Tibial nerve (tissue), 4 donors: ENCODE data around the gene C1orf167. TPM values are rescaled to one million over a fixed set of nuclear protein-coding genes. Genes with fewer than 3 reads are reported as not detected.

Experiments
- DNase-seq, 2 donors: peaks; one replicate each; pipeline ENCODE4 v3.0.0-alpha.2; 2019; ENCODE audit warnings: low spot score in 2 of 2
- H3K27ac ChIP-seq, 4 donors: fragments of 200-600 bp; sonication (generic) in 3 of 4; one replicate each; pipeline ENCODE4 v1.5.1; 2017 to 2019; ENCODE audit warnings: mild to moderate bottlenecking in 1 of 4
- H3K27me3 ChIP-seq, 2 donors: fragments of 200-600 bp; sonication (generic) in 1 of 2; one replicate each; pipeline versions ENCODE4 v1.5.1 to v1.6.0; 2017 to 2019
- H3K36me3 ChIP-seq, 3 donors: fragments of 200-600 bp; sonication (generic); one replicate each; pipeline ENCODE4 v1.5.1; 2018 to 2019
- H3K4me1 ChIP-seq, 4 donors: fragments of 200-600 bp; sonication (generic) in 3 of 4; one replicate each; pipeline ENCODE4 v1.5.1; 2017 to 2019
- H3K4me3 ChIP-seq, 4 donors: fragments of 200-600 bp; sonication (generic) in 3 of 4; one replicate each; pipeline ENCODE4 v1.5.1; 2017 to 2019; ENCODE audit warnings: mild to moderate bottlenecking in 1 of 4, moderate library complexity in 1 of 4
- H3K9me3 ChIP-seq, 4 donors: fragments of 200-600 bp; sonication (generic) in 3 of 4; one replicate each; pipeline ENCODE4 v1.5.1; 2017 to 2019
- EP300 ChIP-seq, 2 donors: sonication (generic); formaldehyde crosslinking; IDR thresholded peaks; one replicate each; pipeline ENCODE4 v1.6.1; 2017; ENCODE audit warnings: antibody characterized with exemption in 2 of 2, mild to moderate bottlenecking in 1 of 2
- POLR2A ChIP-seq, 2 donors: fragments of 450-650 bp; IDR thresholded peaks; one replicate each; pipeline ENCODE4 v1.6.1; 2017; ENCODE audit warnings: antibody characterized with exemption in 2 of 2, mild to moderate bottlenecking in 2 of 2, moderate library complexity in 2 of 2
- WGBS, 2 donors: methylation state at CpG; one replicate each; pipeline ENCODE4 v1.1.5; 2018; 5-methylcytosine and 5-hydroxymethylcytosine counted together
- total RNA-seq, 4 donors: library from RNA; depleted of rRNA; stranded (reverse); fragments of >200 nt; gene quantifications; one replicate each; pipeline ENCODE4 v1.1.0, GENCODE V29; 2016
- TF ChIP-seq, protein P1 (sequence below), 5 experiments: fragments of 200-600 bp in 3 of 5; fragments of 450-650 bp in 2 of 5; sonication (generic) in 3 of 5; IDR thresholded peaks; one replicate each; pipeline ENCODE4 v1.5.1; 2016 to 2019; ENCODE audit warnings: antibody characterized with exemption in 5 of 5, mild to moderate bottlenecking in 3 of 5, moderate library complexity in 2 of 5

C1orf167 gene
- total RNA-seq, 4 donors from 2014 or later = 4.4 to 13.8 (median 5.1) TPM; not detected in 1

DNA sequence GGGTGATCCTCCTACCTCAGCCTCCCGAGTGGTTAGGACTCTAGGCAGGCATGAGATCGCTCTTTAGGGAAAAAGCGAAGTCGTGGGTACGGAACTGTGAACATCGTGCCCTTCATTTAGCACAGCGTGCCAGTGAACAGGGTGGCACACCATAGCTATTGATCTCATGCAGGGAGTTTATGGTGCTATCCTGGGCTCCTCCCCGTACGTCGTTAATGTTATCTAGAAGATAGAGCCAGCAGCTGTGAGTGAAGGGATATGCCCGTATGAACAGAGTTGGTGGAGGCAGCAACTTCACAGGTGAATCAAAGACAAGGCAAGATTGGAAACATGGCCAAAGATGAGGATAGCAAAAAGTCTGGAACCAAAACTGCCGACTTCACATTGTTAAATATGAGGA is 55.2 kb downstream of the C1orf167 start:
- WGBS, 2 donors = 90 to 95% methylated on average over 12 of the region's 12 CpGs
- no peak for DNase-seq
- TF ChIP-seq EP300 (IDR thresholded peaks at IDR 0.05) = no peak
- TF ChIP-seq POLR2A (IDR thresholded peaks at IDR 0.05) = no peak
- TF ChIP-seq, protein P1, sequence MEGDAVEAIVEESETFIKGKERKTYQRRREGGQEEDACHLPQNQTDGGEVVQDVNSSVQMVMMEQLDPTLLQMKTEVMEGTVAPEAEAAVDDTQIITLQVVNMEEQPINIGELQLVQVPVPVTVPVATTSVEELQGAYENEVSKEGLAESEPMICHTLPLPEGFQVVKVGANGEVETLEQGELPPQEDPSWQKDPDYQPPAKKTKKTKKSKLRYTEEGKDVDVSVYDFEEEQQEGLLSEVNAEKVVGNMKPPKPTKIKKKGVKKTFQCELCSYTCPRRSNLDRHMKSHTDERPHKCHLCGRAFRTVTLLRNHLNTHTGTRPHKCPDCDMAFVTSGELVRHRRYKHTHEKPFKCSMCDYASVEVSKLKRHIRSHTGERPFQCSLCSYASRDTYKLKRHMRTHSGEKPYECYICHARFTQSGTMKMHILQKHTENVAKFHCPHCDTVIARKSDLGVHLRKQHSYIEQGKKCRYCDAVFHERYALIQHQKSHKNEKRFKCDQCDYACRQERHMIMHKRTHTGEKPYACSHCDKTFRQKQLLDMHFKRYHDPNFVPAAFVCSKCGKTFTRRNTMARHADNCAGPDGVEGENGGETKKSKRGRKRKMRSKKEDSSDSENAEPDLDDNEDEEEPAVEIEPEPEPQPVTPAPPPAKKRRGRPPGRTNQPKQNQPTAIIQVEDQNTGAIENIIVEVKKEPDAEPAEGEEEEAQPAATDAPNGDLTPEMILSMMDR (IDR thresholded peaks at IDR 0.05) = no peak
- Histone ChIP-seq H3K4me1 (no peaks in the 10 kb centered on the region), H3K27me3 (no peaks in the 10 kb centered on the region), H3K27ac (no peak overlapping the region), H3K9me3 (no peaks in the 10 kb centered on the region), H3K4me3 (no peak overlapping the region), H3K36me3 (peaks cover 3 to 88% (median 9%) of the 10 kb centered on the region in 3 donors)

DNA sequence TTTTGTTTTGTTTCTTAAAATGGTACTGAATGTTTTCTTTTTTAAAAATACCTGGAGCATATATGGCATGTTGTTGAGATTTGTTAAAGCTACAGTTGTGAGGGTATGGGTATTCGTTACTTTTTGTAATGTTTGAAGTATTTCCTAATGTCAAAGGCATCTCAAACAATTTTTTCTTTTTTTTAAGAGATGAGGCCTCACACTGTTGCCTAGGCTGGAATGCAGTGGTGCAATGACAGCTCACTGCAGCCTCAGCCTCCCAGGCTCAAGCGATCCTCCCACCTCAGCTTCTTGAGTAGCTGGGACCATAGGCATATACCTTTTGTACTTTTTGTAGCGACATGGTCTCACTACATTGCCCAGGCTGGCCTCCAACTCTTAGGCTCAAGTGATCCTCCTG is 60.1 kb downstream of the C1orf167 start:
- Histone ChIP-seq H3K36me3 (peaks cover 0 to 97% (median 4%) of the 10 kb centered on the region in 3 donors), H3K4me3 (no peak overlapping the region), H3K4me1 (no peaks in the 10 kb centered on the region), H3K27me3 (no peaks in the 10 kb centered on the region), H3K9me3 (no peaks in the 10 kb centered on the region), H3K27ac (no peak overlapping the region)
- DNase-seq = no peak
- 67 to 86% methylated on average over 3 of the region's 3 CpGs for WGBS, 2 donors
- TF ChIP-seq EP300 (IDR thresholded peaks at IDR 0.05) (no peak), POLR2A (IDR thresholded peaks at IDR 0.05) (no peak)
- TF ChIP-seq, protein P1 (IDR thresholded peaks at IDR 0.05) = no peak

DNA sequence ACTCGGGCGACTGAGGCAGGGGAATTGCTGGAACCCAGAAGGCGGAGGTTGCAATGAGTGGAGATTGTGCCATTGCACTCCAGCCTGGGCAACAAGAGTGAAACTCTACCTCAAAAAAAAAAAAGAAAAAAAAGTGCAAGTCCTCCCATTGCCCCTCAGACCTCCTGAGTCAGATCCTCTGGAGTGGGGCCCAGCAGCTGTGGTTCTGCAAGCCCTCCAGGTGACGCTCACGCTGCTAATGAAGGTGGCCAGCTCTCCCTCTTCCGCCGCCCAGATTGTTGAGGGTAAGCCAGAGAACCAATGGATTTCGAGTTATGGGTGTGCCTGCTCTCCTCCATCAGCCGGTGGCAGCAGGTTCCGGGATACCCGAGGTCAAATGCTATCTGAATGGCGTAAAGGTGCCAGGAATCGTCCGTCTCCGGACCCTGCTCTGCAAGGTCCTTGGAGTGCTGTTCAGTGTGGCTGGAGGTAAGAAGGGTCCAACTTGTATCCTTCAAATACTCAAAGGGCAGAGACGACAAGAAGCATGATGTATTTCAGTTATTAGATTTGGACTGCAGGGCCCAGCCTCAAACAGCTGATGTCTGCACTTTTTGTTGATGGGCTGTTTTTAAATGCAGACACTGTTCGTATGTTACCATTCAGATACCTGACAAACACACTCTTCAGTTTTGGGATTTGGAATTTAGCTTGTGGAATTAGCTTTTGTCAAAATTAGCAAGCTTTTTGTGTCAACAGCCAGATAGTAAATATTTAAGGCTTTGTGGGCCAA is 61.6 kb downstream of the C1orf167 start:
- no peak for DNase-seq
- H3K4me1 ChIP-seq = no peaks in the 10 kb centered on the region
- no peaks in the 10 kb centered on the region for H3K27me3 ChIP-seq
- no peak for TF ChIP-seq EP300 (IDR thresholded peaks at IDR 0.05)
- TF ChIP-seq, protein P1 (IDR thresholded peaks at IDR 0.05) = no peak
- no peak for TF ChIP-seq POLR2A (IDR thresholded peaks at IDR 0.05)
- no peak overlapping the region for H3K4me3 ChIP-seq
- no peak overlapping the region for H3K27ac ChIP-seq
- H3K9me3 ChIP-seq = no peaks in the 10 kb centered on the region
- WGBS, 2 donors = 88 to 90% methylated on average over 17 of the region's 17 CpGs
- peaks cover 0 to 97% (median 9%) of the 10 kb centered on the region in 3 donors for H3K36me3 ChIP-seq

DNA sequence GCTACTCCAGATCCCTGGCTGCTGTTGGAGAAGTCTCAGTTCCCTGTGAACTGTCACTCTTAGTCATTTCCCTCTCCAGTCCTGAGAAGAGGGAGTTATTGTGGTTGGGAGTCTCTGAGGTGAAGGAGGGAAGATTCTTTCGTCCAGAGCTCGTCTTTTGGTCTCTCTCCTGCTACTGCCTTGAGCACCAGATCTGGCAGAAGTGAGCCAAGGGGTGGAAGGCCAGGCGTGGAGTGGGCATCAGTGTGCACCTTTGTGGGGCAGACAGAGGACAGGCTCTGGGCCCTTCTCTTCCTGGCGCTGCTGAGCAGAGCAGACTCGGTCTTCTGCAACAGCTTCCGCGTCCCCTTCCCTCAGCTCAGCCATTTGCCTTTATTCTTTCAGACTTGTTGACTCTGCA is 63.1 kb downstream of the C1orf167 start:
- Histone ChIP-seq H3K4me3 (no peak overlapping the region), H3K4me1 (no peaks in the 10 kb centered on the region), H3K27ac (no peak overlapping the region), H3K36me3 (peaks cover 0 to 97% (median 21%) of the 10 kb centered on the region in 3 donors), H3K27me3 (no peaks in the 10 kb centered on the region), H3K9me3 (no peaks in the 10 kb centered on the region)
- TF ChIP-seq, protein P1 (IDR thresholded peaks at IDR 0.05) = no peak
- TF ChIP-seq POLR2A (IDR thresholded peaks at IDR 0.05) (no peak), EP300 (IDR thresholded peaks at IDR 0.05) (no peak)
- WGBS, 2 donors = 84 to 90% methylated on average over 7 of the region's 7 CpGs
- DNase-seq = no peak

DNA sequence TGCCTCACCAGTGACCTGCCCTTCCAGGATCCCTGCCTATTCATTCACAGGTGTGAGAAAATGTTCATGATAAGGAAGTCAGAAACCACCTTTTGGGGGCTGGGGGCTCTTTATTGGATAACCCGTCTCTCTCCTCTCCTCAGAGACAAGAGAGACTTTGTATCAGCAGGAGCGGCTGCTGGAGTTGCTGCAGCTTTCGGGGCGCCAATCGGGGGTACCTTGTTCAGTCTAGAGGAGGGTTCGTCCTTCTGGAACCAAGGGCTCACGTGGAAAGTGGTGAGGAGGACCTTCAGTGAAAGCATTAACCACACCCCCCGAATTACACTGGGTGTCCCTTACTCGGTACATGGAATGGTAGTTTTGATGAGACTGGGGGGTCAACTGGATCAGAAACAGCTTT is 65.0 kb downstream of the C1orf167 start:
- DNase-seq = no peak
- Histone ChIP-seq H3K27ac (no peak overlapping the region), H3K9me3 (no peaks in the 10 kb centered on the region), H3K4me3 (no peak overlapping the region), H3K4me1 (no peaks in the 10 kb centered on the region), H3K27me3 (no peaks in the 10 kb centered on the region), H3K36me3 (peaks cover 0 to 100% (median 24%) of the 10 kb centered on the region in 3 donors)
- 85 to 96% methylated on average over 9 of the region's 9 CpGs for WGBS, 2 donors
- TF ChIP-seq POLR2A (IDR thresholded peaks at IDR 0.05) (no peak), EP300 (IDR thresholded peaks at IDR 0.05) (no peak)
- TF ChIP-seq, protein P1 (IDR thresholded peaks at IDR 0.05) = no peak
